ENCODE results near the gene FGD4.

Gene FGD4

GRCh38 chr12:32569259-32569658 lies 169.9 kb downstream of the FGD4 start:
- DNase-seq = no peak

- DNase-seq = no peak
Measured at GRCh38 chr12:32574585-32574984, 175.2 kb downstream of the FGD4 start.

GRCh38 chr12:32577328-32577727 lies 178.0 kb downstream of the FGD4 start:
- DNase-seq = no peak

GRCh38 chr12:32583534-32583933 lies 184.2 kb downstream of the FGD4 start:
- DNase-seq = no peak

GRCh38 chr12:32585680-32586079 lies 186.3 kb downstream of the FGD4 start:
- DNase-seq = no peak

GRCh38 chr12:32586390-32586789 lies 187.0 kb downstream of the FGD4 start:
- no peak for DNase-seq

- no peak for DNase-seq
Measured at GRCh38 chr12:32587581-32588495, 188.5 kb downstream of the FGD4 start.

- no peak for DNase-seq
Measured at GRCh38 chr12:32588604-32589003, 189.2 kb downstream of the FGD4 start.

GRCh38 chr12:32589165-32589865 lies 190.0 kb downstream of the FGD4 start:
- no peak for DNase-seq

GRCh38 chr12:32595251-32595650 lies 195.9 kb downstream of the FGD4 start:
- DNase-seq = no peak

- no peak for DNase-seq
Measured at GRCh38 chr12:32596030-32596429, 196.7 kb downstream of the FGD4 start.

GRCh38 chr12:32598688-32599087 lies 199.3 kb downstream of the FGD4 start:
- DNase-seq = no peak

GRCh38 chr12:32600681-32601080 lies 201.3 kb downstream of the FGD4 start:
- DNase-seq = no peak

- DNase-seq = no peak
Measured at GRCh38 chr12:32603071-32603470, 203.7 kb downstream of the FGD4 start.

GRCh38 chr12:32603858-32604257 lies 204.5 kb downstream of the FGD4 start:
- DNase-seq = no peak

- DNase-seq = no peak
Measured at GRCh38 chr12:32604565-32604964, 205.2 kb downstream of the FGD4 start.

- DNase-seq = no peak
Measured at GRCh38 chr12:32605326-32606095, 206.2 kb downstream of the FGD4 start.

- DNase-seq = no peak
Measured at GRCh38 chr12:32606443-32606842, 207.1 kb downstream of the FGD4 start.

GRCh38 chr12:32609966-32610365 lies 210.6 kb downstream of the FGD4 start:
- DNase-seq = no peak

GRCh38 chr12:32611986-32612385 lies 212.6 kb downstream of the FGD4 start:
- no peak for DNase-seq

- DNase-seq = no peak
Measured at GRCh38 chr12:32612658-32613614, 213.6 kb downstream of the FGD4 start.

GRCh38 chr12:32615441-32615840 lies 216.1 kb downstream of the FGD4 start:
- no peak for DNase-seq
